Smooth muscle cell (in vitro differentiated cells): Measurements from ENCODE around the gene SUGCT. TPM values are rescaled to one million over a fixed set of nuclear protein-coding genes. Genes with fewer than 3 reads are reported as not detected.
"Not testable (repeated sequence)": the region's sequence is repeated elsewhere in the genome, so short reads cannot be mapped to it uniquely, and the experiment has no call there.

Experiments used
- DNase-seq: peaks from one replicate; lab custom pipeline; 2025; ENCODE audit not compliant: unreplicated experiment; lab: John Stamatoyannopoulos, UW
- H2AFZ ChIP-seq: fragments of 200-600 bp; sonication (generic); 2 replicates; pipeline ENCODE4 v1.6.0; 2016; ENCODE audit warnings: antibody characterized with exemption, low read depth, mild to moderate bottlenecking
- H3F3A ChIP-seq: fragments of 200-600 bp; sonication (generic); 2 replicates; pipeline ENCODE4 v1.6.0; 2017; ENCODE audit warnings: antibody characterized with exemption, low read depth
- H3K27ac ChIP-seq: fragments of 200-600 bp; sonication (generic); 2 replicates; pipeline ENCODE4 v1.5.1; 2016; ENCODE audit warnings: low read depth, mild to moderate bottlenecking
- H3K27me3 ChIP-seq: fragments of 200-600 bp; sonication (generic); 2 replicates; pipeline ENCODE4 v1.6.1; 2016; ENCODE audit warnings: low read depth, mild to moderate bottlenecking
- H3K36me3 ChIP-seq: fragments of 200-600 bp; sonication (generic); 2 replicates; pipeline ENCODE4 v1.5.1; 2016; ENCODE audit warnings: low read depth
- H3K4me1 ChIP-seq: fragments of 200-600 bp; sonication (generic); 2 replicates; pipeline ENCODE4 v1.5.1; 2016; ENCODE audit warnings: low read depth
- H3K4me2 ChIP-seq: fragments of 200-600 bp; sonication (generic); 2 replicates; pipeline ENCODE4 v1.6.0; 2016; ENCODE audit warnings: mild to moderate bottlenecking
- H3K4me3 ChIP-seq: fragments of 200-600 bp; sonication (generic); 2 replicates; pipeline ENCODE4 v1.5.1; 2016; ENCODE audit warnings: mild to moderate bottlenecking
- H3K79me2 ChIP-seq: fragments of 200-600 bp; sonication (generic); 2 replicates; pipeline ENCODE4 v1.6.0; 2016; ENCODE audit warnings: low read depth, mild to moderate bottlenecking
- H3K9ac ChIP-seq: fragments of 200-600 bp; sonication (generic); 2 replicates; pipeline ENCODE4 v1.6.0; 2016; ENCODE audit warnings: low read depth
- H3K9me3 ChIP-seq: fragments of 200-600 bp; sonication (generic); replicated peaks from 2 replicates; pipeline ENCODE4 v1.5.1; 2016; ENCODE audit warnings: low read depth
- H4K20me1 ChIP-seq: fragments of 200-600 bp; sonication (generic); 2 replicates; pipeline ENCODE4 v1.6.0; 2016; ENCODE audit warnings: low read depth
- CTCF ChIP-seq: fragments of 200-600 bp; sonication (generic); IDR thresholded peaks from 2 replicates; pipeline ENCODE4 v1.5.1; 2017; ENCODE audit warnings: borderline replicate concordance, mild to moderate bottlenecking, antibody characterized with exemption; ENCODE audit not compliant: insufficient read depth, poor library complexity, severe bottlenecking
- WGBS: methylation state at CpG from one replicate; pipeline ENCODE4 v1.1.7; 2016; ENCODE audit warnings: low lambda C conversion rate; 5-methylcytosine and 5-hydroxymethylcytosine counted together
- polyA plus RNA-seq: library from polyadenylated mRNA; unstranded; fragments of >200 nt; fragmentation: Nextera tagmentation; extraction: Ambion mirVana; gene quantifications from 2 replicates; pipeline ENCODE4 v1.2.1, GENCODE V29; 2016
- total RNA-seq: library from RNA; depleted of rRNA; stranded (reverse); fragments of >200 nt; gene quantifications from 2 replicates; pipeline ENCODE4 v1.2.3, GENCODE V29; 2014

SUGCT gene
- total and polyA plus RNA-seq, 2 experiments from 2014 or later = 16.9 to 65.8 TPM

- H3K9ac ChIP-seq = no peak overlapping the region
- no peak overlapping the region for H3K27ac ChIP-seq
- no peaks in the 10 kb centered on the region for H3F3A ChIP-seq
- H3K4me2 ChIP-seq = no peak overlapping the region
- H3K79me2 ChIP-seq = no peaks in the 10 kb centered on the region
- no peak for TF ChIP-seq CTCF
- no peaks in the 10 kb centered on the region for H3K4me1 ChIP-seq
- H3K4me3 ChIP-seq = no peak overlapping the region
- no peak for DNase-seq
- H3K27me3 ChIP-seq = no peaks in the 10 kb centered on the region
- WGBS = 93% methylated on average over 1 of the region's 1 CpG
- H3K36me3 ChIP-seq = no peaks in the 10 kb centered on the region
- no peaks in the 10 kb centered on the region for H4K20me1 ChIP-seq
- H3K9me3 ChIP-seq = no peaks in the 10 kb centered on the region
- H2AFZ ChIP-seq = no peak overlapping the region
These were observed 132.8 kb downstream of the SUGCT start for GRCh38 chr7:40267583-40267982.

GRCh38 chr7:40268810-40269209 is 134.0 kb downstream of the SUGCT start:
- not testable (repeated sequence) for H3K4me2 ChIP-seq, H3K79me2 ChIP-seq, H3K4me3 ChIP-seq, H3K9ac ChIP-seq, DNase-seq, H3K27me3 ChIP-seq, H3K36me3 ChIP-seq, H4K20me1 ChIP-seq, H2AFZ ChIP-seq, H3K4me1 ChIP-seq, H3K27ac ChIP-seq, H3K9me3 ChIP-seq, H3F3A ChIP-seq
- WGBS = 97% methylated on average over 5 of the region's 5 CpGs

GRCh38 chr7:40276061-40276460 is 141.3 kb downstream of the SUGCT start:
- 98% methylated on average over 2 of the region's 2 CpGs for WGBS
- H3K4me2 ChIP-seq = no peak overlapping the region

GRCh38 chr7:40279991-40280390 is 145.2 kb downstream of the SUGCT start:
- H2AFZ ChIP-seq = no peak overlapping the region
- no peaks in the 10 kb centered on the region for H3K36me3 ChIP-seq
- H4K20me1 ChIP-seq = no peaks in the 10 kb centered on the region
- H3K27ac ChIP-seq = no peak overlapping the region
- H3K79me2 ChIP-seq = no peaks in the 10 kb centered on the region
- peaks cover 7% of the 10 kb centered on the region for H3K9me3 ChIP-seq
- DNase-seq = no peak
- H3F3A ChIP-seq = no peaks in the 10 kb centered on the region
- WGBS = 49% methylated on average over 2 of the region's 2 CpGs
- no peak overlapping the region for H3K4me2 ChIP-seq
- H3K4me3 ChIP-seq = no peak overlapping the region
- TF ChIP-seq CTCF = no peak
- H3K9ac ChIP-seq = no peak overlapping the region
- no peaks in the 10 kb centered on the region for H3K4me1 ChIP-seq
- no peaks in the 10 kb centered on the region for H3K27me3 ChIP-seq

More at GRCh38 chr7:40276061-40276460, 141.3 kb downstream of the SUGCT start:
- Histone ChIP-seq H3K9me3 (peaks cover 2% of the 10 kb centered on the region), H3K27me3 (no peaks in the 10 kb centered on the region), H3K27ac (no peak overlapping the region), H3F3A (no peaks in the 10 kb centered on the region), H3K4me3 (no peak overlapping the region), H2AFZ (no peak overlapping the region), H3K4me1 (no peaks in the 10 kb centered on the region), H4K20me1 (no peaks in the 10 kb centered on the region), H3K79me2 (no peaks in the 10 kb centered on the region), H3K9ac (no peak overlapping the region), H3K36me3 (no peaks in the 10 kb centered on the region)
- no peak for DNase-seq
- no peak for TF ChIP-seq CTCF
